Measurements from ENCODE around the gene SPEM1. TPM values are rescaled to one million over a fixed set of nuclear protein-coding genes. Genes with fewer than 3 reads are reported as not detected.

The SPEM1 gene
- total RNA-seq, 4 donors from 2014 or later = not detected

- peaks cover 0 to 28% (median 0%) of the 10 kb centered on the region in 3 donors for H3K36me3 ChIP-seq
- no peak for TF ChIP-seq CTCF (IDR thresholded peaks at IDR 0.05)
- TF ChIP-seq POLR2A (IDR thresholded peaks at IDR 0.05) = no peak
- intact Hi-C loops (cut with DNase I) = no loop called here
- H3K4me3 ChIP-seq = no peak overlapping the region
- WGBS, 2 donors = 93% methylated on average over 6 of the region's 14 CpGs; no CpG with 5 or more reads in 1 of the 2 donors
- H3K27ac ChIP-seq = no peak overlapping the region
- no peaks in the 10 kb centered on the region for H3K9me3 ChIP-seq
- H3K27me3 ChIP-seq = no peaks in the 10 kb centered on the region
- no peak for DNase-seq
- H3K4me1 ChIP-seq = no peaks in the 10 kb centered on the region
Observed at GRCh38 chr17:7414837-7415236, 5.3 kb upstream of the SPEM1 start.

GRCh38 chr17:7415784-7416183 is 4.3 kb upstream of the SPEM1 start:
- Histone ChIP-seq H3K9me3 (no peaks in the 10 kb centered on the region), H3K27me3 (no peaks in the 10 kb centered on the region), H3K27ac (no peak overlapping the region), H3K4me3 (no peak overlapping the region), H3K4me1 (no peaks in the 10 kb centered on the region), H3K36me3 (peaks cover 0 to 22% (median 0%) of the 10 kb centered on the region in 3 donors)
- 74 to 88% methylated on average over 5 to 6 of the region's 23 CpGs for WGBS, 2 donors
- intact Hi-C loops (cut with DNase I) = no loop called here
- DNase-seq = no peak
- no peak for TF ChIP-seq POLR2A (IDR thresholded peaks at IDR 0.05)
- TF ChIP-seq CTCF (IDR thresholded peaks at IDR 0.05) = no peak

GRCh38 chr17:7416323-7416722 is 3.8 kb upstream of the SPEM1 start:
- no peaks in the 10 kb centered on the region for H3K4me1 ChIP-seq
- no peaks in the 10 kb centered on the region for H3K27me3 ChIP-seq
- H3K9me3 ChIP-seq = no peaks in the 10 kb centered on the region
- no peak overlapping the region for H3K27ac ChIP-seq
- no peak for DNase-seq
- no peak overlapping the region for H3K4me3 ChIP-seq
- 70 to 82% methylated on average over 5 to 6 of the region's 6 CpGs for WGBS, 2 donors
- peaks cover 0 to 22% (median 0%) of the 10 kb centered on the region in 3 donors for H3K36me3 ChIP-seq
- intact Hi-C loops (cut with DNase I) = no loop called here
- no peak for TF ChIP-seq CTCF (IDR thresholded peaks at IDR 0.05)
- TF ChIP-seq POLR2A (IDR thresholded peaks at IDR 0.05) = no peak

- H3K36me3 ChIP-seq = peaks cover 0 to 22% (median 0%) of the 10 kb centered on the region in 3 donors
- DNase-seq = no peak
- no peak overlapping the region for H3K27ac ChIP-seq
- 90 to 93% methylated on average over 5 to 16 of the region's 54 CpGs for WGBS, 2 donors
- intact Hi-C loops (cut with DNase I) = no loop called here
- no peaks in the 10 kb centered on the region for H3K4me1 ChIP-seq
- no peak overlapping the region for H3K4me3 ChIP-seq
- TF ChIP-seq CTCF (IDR thresholded peaks at IDR 0.05) (no peak), POLR2A (IDR thresholded peaks at IDR 0.05) (no peak)
- H3K27me3 ChIP-seq = no peaks in the 10 kb centered on the region
- no peaks in the 10 kb centered on the region for H3K9me3 ChIP-seq
Observed at GRCh38 chr17:7417056-7417655, 3.0 kb upstream of the SPEM1 start.

GRCh38 chr17:7418472-7419152 is 1.5 kb upstream of the SPEM1 start:
- intact Hi-C loops (cut with DNase I) = no loop called here
- Histone ChIP-seq H3K27me3 (no peaks in the 10 kb centered on the region), H3K4me1 (no peaks in the 10 kb centered on the region), H3K27ac (no peak overlapping the region), H3K36me3 (peaks cover 0 to 22% (median 0%) of the 10 kb centered on the region in 3 donors), H3K9me3 (no peaks in the 10 kb centered on the region), H3K4me3 (no peak overlapping the region)
- TF ChIP-seq POLR2A (IDR thresholded peaks at IDR 0.05) (no peak), CTCF (IDR thresholded peaks at IDR 0.05) (no peak)
- 80% methylated on average over 2 to 10 of the region's 18 CpGs for WGBS, 2 donors
- no peak for DNase-seq

Measured in esophagus squamous epithelium (tissue), 5 donors.